GM12872 (cell line): ENCODE data around the gene XXYLT1.

ENCODE experiments used
- TF ChIP-seq, protein P1 (sequence below): IDR thresholded peaks from 3 replicates; pipeline ENCODE4 v1.5.1; 2011; ENCODE audit warnings: low read depth, mild to moderate bottlenecking, low read length, moderate library complexity; ENCODE audit not compliant: insufficient read depth

Gene XXYLT1

DNA sequence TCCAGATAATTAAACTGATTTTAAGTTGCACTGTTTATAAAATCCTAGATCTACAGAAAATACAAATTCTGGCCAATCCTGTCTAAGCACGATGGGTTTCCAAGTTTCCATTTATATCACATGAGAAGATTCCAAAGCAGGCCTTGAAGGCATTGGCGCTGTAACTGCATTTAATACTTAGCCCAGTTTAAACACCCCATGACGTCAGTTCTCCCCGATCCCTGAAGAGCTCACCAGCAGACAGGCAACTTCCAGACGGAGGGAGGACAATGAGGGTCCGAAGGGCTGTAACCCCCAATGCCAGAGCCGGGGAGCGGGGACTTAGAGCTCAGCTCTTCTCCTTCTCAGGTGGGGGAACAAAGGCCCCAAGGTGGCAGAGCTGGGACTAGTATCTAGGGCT lies 117.3 kb downstream of the XXYLT1 start:
- TF ChIP-seq, protein P1, sequence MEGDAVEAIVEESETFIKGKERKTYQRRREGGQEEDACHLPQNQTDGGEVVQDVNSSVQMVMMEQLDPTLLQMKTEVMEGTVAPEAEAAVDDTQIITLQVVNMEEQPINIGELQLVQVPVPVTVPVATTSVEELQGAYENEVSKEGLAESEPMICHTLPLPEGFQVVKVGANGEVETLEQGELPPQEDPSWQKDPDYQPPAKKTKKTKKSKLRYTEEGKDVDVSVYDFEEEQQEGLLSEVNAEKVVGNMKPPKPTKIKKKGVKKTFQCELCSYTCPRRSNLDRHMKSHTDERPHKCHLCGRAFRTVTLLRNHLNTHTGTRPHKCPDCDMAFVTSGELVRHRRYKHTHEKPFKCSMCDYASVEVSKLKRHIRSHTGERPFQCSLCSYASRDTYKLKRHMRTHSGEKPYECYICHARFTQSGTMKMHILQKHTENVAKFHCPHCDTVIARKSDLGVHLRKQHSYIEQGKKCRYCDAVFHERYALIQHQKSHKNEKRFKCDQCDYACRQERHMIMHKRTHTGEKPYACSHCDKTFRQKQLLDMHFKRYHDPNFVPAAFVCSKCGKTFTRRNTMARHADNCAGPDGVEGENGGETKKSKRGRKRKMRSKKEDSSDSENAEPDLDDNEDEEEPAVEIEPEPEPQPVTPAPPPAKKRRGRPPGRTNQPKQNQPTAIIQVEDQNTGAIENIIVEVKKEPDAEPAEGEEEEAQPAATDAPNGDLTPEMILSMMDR = no peak

DNA sequence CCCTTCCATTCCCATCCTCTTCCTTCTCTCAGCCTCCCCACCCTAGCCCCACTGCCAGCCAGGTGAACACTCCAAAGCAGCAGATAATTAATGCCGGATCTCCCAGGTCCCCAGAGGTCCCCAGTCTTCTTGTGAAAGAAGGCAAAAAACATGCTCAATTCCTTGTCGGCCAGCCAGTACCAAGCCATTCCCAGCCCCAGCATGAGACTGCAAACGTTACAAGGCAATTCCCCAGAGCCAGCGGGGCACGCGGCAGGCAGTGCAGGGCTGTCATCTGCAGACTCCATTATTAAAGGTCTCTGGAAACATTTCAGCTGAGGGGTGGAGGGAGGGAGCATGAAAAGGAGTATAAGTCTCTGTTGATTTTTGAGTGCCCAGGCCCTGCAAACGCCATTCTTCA lies 117.8 kb downstream of the XXYLT1 start:
- TF ChIP-seq, protein P1 = no peak

DNA sequence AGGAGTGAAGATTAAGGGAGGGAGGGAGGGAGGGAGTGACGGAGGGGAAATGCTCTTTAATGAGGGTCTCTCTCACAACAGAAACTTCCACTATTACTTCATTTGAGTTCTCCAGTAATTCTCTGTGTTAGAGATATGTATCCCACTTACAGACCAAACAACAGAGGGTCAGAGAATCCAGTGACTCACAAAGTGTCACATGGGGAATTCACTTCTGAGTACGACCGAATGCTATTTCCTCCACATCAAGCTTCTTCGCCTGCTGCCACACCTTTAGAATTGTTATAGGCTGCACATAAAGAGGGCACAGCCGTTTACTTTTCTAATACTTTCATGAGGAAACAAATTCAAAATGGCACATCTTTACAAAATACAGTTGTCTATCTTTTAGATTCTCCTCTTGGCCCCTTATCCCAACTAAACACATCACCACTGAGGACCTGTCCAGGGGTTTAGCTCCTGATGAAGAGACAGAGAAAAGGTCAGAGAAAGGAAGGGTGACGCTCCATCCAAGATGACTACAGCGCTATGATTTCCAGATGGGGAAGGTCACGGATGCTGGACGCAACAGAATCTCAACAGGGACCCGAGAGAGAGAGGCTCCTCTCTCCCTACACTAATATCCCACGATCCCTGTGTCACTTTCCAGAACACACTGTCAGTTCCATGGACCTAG lies 119.0 kb downstream of the XXYLT1 start:
- TF ChIP-seq, protein P1 = no peak

DNA sequence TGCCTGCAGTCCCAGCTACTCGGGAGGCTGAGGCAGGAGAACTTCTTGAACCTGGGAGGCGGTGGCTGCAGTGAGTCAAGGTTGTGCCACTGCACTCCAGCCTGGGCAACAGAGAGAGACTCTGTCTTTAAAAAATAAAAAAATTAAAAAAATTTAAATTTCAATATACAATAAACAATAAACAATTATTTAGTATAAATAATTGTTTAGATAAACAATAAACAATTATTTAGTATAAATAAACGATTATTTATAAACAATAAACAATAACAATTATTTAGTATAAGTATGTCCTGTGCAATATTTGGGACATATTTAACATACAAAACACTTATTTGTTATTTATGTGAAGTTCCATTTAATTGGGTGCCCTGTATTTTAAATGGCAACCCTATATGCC lies 119.6 kb downstream of the XXYLT1 start:
- TF ChIP-seq, protein P1 = no peak

DNA sequence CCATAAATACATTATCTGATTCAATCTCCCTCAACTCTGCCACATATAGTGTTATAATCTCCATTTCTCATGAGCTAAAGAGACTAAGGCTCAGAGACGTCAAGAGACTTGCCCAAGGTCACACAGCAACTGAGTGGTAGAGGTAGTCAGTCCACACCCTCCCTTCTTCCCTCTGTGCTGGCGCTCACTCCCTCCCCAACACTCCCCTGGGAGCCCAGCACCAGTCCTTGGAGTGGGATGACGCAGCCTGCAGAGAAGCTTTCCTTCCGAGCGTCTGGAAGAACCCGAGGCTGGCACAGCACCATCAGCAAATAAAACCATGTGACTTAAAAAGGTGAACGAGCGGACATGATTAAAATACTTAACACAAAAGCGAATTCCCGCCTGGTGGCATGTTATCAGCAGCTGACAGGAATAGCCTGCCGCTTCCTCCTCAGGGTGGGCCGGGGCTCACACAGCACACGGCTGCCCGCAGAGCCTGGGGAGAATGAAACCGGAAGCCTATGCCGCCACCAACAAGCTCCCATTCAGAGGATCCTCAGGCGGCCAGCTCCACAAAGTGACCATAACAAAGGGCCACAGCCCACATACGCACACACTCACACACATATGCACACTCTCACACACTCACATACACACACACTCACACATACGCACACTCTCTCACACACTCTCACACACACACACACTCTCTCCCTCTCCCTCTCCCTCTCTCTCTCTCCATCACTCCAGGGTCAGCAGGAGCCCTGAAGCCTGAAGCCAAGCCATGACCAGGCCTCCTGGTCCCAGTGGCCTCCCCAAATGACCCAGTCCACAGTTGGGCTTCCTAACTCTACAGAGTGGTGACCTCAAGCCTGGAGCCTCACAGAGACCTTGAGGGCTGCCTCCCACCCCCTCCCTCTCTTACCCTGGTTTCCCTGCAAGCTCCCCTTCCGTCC lies 120.5 kb downstream of the XXYLT1 start:
- TF ChIP-seq, protein P1 = no peak

DNA sequence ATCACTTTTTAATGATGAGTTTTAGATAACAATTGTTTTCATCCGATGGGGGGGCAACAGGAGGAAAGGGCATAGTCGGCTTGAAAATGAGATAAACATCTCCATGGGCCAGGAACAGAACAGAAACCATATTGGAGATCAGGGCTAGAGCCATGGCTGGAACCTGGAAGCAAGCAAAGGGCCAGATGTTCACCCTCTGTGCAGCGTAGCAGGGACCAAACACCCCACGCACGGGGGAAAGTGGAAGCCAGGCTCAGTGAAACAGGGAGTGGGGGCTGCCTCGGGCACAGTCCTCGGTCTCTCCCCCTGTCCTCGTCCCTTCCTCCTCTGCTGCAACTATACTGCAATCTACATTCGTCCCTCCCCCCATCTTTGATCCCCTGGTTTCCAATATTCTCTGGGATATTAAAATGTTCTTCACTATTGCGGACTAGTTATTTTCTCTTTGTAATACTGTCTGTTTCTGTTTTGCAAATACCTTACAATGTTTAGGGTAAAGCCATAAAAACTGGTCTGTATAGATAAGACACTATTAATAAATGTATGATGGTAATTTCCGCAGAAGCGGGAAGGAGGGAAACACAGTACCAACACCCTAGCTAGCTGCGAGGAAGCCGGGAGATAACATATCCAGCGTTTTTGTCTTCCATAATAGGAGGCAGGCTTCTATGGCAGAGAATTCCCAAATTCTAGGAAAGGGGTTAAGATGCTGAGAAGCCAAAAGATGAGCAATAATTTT lies 121.5 kb downstream of the XXYLT1 start:
- TF ChIP-seq, protein P1 = no peak

DNA sequence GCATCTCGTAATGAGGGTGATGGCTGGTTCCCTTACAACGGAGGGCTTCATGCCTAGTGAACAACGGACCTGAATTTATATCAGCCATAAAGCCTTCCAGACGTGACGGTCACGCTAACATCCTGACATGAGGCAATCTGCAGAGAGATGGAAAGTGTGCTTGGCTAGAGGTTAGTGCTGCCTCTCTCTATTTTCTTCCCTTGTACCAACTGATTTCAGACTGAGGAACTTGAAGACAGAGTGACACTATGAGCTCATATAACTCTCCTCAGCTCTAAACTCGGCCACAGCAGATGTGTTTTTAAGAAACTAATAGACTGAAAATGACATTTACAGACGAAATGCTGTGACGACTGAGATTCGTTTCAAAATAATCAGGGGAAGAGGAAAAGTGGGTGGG lies 122.4 kb downstream of the XXYLT1 start:
- TF ChIP-seq, protein P1 = no peak
